Neural cell (in vitro differentiated cells): ENCODE results near the gene FGGY.

Source experiments
- EZH2 ChIP-seq: fragments of 200-600, 300-800 bp; shearing (Covaris generic), sonication (generic); IDR thresholded peaks from 2 replicates; pipeline ENCODE4 v1.6.1; 2014; ENCODE audit warnings: antibody characterized with exemption, low read length, borderline replicate concordance, mild to moderate bottlenecking; ENCODE audit not compliant: insufficient read depth, poor library complexity, severe bottlenecking
- MXI1 ChIP-seq: fragments of 450-650 bp; conservative IDR thresholded peaks from 2 replicates; pipeline ENCODE4 v1.6.1; 2014; ENCODE audit warnings: antibody characterized with exemption, mild to moderate bottlenecking; ENCODE audit not compliant: poor library complexity, severe bottlenecking
- POLR2AphosphoS5 ChIP-seq: IDR thresholded peaks from 2 replicates; pipeline ENCODE4 v1.6.1; 2012
- SMC3 ChIP-seq: fragments of 450-650 bp; conservative IDR thresholded peaks from 2 replicates; pipeline ENCODE4 v1.6.1; 2014; ENCODE audit warnings: antibody characterized with exemption, mild to moderate bottlenecking, moderate library complexity; ENCODE audit not compliant: poor library complexity
- TAF1 ChIP-seq: IDR thresholded peaks from 2 replicates; pipeline ENCODE4 v1.6.1; 2012; ENCODE audit warnings: low read depth
- TF ChIP-seq, protein P1 (sequence below): fragments of 450-650 bp; IDR thresholded peaks from 2 replicates; pipeline ENCODE4 v1.5.1; 2014; ENCODE audit warnings: antibody characterized with exemption, mild to moderate bottlenecking, moderate library complexity; ENCODE audit not compliant: poor library complexity, severe bottlenecking
- TF ChIP-seq, protein P2 (sequence below): IDR thresholded peaks from 2 replicates; pipeline ENCODE4 v1.6.1; 2012; ENCODE audit warnings: borderline replicate concordance

DNA sequence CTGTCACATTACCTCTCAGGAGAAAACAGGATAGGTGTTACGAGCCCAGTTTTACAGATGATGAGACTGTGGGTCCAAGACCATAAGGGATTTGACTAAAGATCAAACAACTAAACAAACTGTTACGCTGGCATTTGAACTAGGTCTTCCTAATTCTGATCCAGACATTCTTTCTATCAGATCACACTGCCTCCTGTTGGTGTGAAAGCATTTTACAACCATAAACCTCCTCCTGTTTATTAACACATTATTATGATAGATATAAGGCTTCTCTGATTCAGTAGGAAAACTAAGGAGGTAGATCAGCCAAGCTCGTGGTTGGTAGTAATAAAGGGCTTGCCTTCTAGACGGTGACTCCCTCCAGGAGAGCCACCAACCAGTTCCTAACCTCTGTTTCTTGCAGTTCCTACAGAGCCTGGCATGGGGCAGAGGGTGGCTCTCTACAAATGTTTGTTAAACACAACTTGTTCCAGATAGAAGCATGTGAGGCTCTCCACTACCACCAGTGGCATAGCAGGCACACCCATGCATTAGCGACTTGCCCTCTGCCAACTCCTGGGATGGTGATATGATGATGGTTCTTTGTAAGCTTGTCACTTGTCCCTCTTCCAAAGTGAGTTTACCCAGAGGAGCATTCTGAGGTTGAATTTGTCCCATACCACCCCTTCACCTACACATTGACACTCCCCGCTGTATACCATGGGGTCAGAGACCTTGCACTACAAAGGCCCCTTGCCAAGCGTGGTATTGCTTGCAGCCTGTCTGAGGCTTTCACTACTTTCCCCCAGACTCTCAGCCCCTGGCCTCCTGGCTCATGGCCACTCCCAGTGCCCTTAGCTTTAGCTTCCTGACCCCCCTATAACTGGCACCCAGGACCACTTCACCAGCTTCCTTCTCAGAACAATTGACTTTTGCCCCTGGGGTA, 421.4 kb downstream of the FGGY start:
- TF ChIP-seq, protein P1, sequence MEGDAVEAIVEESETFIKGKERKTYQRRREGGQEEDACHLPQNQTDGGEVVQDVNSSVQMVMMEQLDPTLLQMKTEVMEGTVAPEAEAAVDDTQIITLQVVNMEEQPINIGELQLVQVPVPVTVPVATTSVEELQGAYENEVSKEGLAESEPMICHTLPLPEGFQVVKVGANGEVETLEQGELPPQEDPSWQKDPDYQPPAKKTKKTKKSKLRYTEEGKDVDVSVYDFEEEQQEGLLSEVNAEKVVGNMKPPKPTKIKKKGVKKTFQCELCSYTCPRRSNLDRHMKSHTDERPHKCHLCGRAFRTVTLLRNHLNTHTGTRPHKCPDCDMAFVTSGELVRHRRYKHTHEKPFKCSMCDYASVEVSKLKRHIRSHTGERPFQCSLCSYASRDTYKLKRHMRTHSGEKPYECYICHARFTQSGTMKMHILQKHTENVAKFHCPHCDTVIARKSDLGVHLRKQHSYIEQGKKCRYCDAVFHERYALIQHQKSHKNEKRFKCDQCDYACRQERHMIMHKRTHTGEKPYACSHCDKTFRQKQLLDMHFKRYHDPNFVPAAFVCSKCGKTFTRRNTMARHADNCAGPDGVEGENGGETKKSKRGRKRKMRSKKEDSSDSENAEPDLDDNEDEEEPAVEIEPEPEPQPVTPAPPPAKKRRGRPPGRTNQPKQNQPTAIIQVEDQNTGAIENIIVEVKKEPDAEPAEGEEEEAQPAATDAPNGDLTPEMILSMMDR, result no peak
- no peak for TF ChIP-seq SMC3
- no peak for TF ChIP-seq POLR2AphosphoS5
- no peak for TF ChIP-seq MXI1
- no peak for TF ChIP-seq TAF1
- TF ChIP-seq, protein P2, sequence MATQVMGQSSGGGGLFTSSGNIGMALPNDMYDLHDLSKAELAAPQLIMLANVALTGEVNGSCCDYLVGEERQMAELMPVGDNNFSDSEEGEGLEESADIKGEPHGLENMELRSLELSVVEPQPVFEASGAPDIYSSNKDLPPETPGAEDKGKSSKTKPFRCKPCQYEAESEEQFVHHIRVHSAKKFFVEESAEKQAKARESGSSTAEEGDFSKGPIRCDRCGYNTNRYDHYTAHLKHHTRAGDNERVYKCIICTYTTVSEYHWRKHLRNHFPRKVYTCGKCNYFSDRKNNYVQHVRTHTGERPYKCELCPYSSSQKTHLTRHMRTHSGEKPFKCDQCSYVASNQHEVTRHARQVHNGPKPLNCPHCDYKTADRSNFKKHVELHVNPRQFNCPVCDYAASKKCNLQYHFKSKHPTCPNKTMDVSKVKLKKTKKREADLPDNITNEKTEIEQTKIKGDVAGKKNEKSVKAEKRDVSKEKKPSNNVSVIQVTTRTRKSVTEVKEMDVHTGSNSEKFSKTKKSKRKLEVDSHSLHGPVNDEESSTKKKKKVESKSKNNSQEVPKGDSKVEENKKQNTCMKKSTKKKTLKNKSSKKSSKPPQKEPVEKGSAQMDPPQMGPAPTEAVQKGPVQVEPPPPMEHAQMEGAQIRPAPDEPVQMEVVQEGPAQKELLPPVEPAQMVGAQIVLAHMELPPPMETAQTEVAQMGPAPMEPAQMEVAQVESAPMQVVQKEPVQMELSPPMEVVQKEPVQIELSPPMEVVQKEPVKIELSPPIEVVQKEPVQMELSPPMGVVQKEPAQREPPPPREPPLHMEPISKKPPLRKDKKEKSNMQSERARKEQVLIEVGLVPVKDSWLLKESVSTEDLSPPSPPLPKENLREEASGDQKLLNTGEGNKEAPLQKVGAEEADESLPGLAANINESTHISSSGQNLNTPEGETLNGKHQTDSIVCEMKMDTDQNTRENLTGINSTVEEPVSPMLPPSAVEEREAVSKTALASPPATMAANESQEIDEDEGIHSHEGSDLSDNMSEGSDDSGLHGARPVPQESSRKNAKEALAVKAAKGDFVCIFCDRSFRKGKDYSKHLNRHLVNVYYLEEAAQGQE, result no peak
- no peak for TF ChIP-seq EZH2
